ENCODE measurements around the gene ERGIC1.

The ERGIC1 gene

DNA sequence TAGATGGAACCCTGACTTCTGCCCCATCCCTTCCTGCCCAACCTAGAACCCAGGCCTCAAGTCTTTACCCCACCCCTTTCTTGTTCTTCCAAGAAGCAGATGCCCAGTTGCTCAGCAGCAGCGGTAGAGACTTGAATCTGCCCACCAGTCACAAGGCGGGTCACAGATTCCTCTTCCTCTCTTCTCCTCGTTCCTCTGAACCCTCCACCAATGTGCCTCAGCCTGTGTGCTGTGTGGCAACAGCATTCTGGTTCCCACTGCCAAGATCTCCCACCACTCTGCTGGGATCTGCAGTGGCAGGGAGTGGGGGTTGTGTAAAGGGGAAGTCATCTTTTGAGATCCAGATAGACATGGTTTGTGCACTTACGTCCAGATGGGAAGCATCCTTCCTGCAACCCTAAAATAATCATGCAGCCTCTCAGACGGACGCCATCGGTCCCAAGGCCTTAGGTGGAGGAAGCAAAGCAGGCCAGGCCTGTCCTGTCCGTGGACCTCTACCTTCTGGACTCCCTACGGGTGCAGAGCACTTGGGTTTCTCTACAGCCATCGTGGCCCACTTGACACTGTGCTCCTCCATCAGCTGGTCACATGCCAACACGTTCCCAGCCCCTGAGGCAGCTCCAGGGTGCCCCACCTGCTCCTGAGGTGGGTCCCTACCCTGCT, 117.5 kb downstream of the ERGIC1 start:
- DNase-seq: no peak

DNA sequence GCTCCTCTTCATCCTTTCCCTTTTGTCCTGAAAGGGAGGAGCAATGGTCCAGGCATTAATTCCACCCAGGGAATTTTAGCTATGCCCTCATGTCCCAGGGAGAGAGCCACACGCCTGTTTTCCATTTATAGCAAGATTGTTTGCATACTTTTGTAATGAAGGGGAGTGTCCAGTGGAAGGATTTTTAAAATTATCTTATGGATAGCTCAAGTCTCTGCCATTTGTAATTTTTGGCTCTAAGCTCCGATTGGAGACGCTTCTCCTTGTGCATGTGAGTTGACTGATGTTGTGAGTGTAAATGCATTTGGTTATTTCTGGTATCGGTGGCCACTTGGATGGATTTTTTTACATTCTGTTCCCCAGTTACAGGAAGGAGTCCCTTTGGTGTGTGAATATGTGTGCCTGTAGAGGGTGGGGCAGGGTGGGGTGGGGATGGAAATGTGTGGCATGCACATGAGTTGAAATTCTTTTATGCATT, 118.0 kb downstream of the ERGIC1 start:
- no peak for DNase-seq

GRCh38 chr5:172953776-172954675, 120.0 kb downstream of the ERGIC1 start:
- no peak for DNase-seq

GRCh38 chr5:172954751-172955159, 120.7 kb downstream of the ERGIC1 start:
- no peak for DNase-seq

- no peak for DNase-seq
Observed at GRCh38 chr5:172956228-172956627, 122.2 kb downstream of the ERGIC1 start.

- no peak for DNase-seq
Observed at GRCh38 chr5:172956936-172957335, 122.9 kb downstream of the ERGIC1 start.

DNA sequence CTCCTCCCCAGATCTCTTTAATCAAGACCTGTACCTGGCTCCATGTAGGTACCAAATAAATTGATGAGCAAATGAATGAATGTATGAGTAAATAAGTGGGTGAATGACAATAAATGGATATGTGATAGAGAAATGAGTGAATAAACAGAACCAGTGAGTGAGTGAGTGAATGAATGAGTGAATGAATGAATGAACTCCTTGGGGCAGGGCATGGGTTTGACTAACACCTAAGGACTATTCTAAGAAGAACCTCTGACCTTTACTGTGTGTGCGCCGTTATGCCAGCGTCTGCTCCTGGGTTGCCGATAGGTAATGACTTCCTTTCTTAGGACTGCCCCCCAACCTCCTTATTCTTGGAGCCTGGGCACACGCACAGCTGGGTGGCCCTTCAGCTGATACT, 123.4 kb downstream of the ERGIC1 start:
- no peak for DNase-seq

DNA sequence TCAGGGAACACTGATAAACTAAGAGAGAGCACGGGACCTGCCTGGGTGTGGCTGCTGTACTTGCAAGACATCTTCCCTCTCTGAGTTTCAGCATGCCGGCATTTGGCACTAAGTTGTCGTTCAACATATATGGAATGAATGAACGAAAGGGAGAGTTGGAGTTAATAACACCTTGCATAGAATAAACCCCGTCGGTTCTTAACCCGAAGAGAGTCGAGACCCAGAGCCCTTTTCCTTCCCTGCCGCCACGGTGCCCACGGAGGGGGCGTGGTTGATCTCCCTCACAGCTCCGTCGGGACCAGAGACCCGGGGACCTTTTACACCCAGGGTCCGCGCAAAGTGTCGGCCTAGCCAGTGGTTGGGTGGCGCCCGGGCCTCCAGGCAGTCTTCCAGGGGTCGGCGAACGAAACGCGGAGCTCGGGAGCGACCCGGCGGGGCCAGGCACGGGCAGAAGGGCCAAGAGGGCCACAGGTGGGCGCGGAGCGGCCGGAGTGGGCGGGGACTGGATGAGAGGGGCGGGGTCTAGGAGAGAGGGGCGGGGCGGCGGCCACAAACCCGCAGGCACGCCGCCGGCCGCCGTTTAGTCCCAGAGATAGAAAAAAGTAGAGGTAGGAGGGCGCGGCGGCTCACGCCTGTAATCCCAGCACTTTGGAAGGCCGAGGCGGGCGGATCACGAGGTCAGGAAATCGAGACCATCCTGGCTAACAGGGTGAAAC, 124.4 kb downstream of the ERGIC1 start:
- peak; percentile 69 for DNase-seq

DNA sequence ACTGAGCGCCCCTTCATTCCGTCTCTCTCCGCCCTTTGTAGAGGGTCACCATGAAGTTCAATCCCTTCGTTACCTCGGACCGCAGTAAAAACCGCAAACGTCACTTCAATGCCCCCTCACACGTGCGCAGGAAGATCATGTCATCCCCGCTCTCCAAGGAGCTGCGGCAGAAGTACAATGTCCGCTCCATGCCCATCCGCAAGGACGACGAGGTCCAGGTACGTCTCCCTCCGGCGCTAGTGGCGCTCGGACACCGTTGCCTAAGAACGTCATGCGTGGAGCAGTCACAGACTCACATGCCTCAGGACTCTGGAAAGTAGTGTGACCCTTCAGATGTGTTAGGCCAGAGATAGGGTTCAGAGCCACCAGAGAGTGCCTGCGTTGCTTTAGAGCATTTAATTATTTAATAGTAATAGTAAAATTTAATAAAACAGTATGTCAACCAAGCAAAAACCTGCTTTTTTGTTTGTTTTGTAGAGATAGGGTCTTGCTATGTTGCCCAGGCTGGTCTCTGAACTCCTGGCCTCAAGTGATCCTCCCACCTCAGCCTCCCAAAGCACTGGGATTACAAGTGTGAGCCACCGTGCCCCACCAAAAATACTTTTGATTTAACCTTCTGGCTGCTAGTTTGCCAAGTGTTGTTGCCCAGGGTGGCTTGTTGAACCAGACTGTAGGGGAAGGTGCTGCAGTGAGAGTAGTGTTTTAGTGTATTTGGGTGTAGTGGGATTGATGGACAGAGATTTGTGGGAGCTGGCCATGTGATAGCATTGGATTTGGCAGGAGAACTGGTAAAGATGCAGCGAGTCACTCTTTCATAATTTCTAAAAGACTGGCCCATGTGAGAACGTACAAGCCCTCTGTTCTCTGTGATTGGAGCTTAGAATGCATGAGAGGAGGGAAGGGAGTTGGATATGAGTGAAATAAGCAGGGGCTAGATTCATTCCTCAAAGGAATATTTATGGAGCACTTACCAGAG, 126.1 kb downstream of the ERGIC1 start:
- no peak for DNase-seq

GRCh38 chr5:172969921-172970320, 135.9 kb downstream of the ERGIC1 start:
- DNase-seq: no peak

DNA sequence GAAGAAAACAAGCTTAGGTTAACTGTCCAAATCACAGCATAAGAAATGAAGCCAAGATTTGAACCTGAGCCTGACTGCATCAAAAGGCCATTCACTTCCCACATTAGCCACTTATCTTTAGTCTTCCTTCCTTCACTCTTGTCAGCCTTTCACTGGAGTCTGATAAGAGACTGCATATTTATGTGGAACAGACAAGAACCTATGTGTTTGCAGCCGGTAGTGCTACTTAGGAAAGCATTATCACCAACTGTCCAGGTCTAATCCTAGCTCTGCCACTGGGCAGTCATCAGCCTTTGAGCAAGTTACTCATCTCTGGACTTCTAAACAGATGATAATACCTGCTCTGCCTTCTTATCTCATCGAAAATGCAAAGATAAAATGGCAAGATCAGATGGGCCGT, 137.4 kb downstream of the ERGIC1 start:
- no peak for DNase-seq

GRCh38 chr5:172972552-172972951, 138.5 kb downstream of the ERGIC1 start:
- no peak for DNase-seq

DNA sequence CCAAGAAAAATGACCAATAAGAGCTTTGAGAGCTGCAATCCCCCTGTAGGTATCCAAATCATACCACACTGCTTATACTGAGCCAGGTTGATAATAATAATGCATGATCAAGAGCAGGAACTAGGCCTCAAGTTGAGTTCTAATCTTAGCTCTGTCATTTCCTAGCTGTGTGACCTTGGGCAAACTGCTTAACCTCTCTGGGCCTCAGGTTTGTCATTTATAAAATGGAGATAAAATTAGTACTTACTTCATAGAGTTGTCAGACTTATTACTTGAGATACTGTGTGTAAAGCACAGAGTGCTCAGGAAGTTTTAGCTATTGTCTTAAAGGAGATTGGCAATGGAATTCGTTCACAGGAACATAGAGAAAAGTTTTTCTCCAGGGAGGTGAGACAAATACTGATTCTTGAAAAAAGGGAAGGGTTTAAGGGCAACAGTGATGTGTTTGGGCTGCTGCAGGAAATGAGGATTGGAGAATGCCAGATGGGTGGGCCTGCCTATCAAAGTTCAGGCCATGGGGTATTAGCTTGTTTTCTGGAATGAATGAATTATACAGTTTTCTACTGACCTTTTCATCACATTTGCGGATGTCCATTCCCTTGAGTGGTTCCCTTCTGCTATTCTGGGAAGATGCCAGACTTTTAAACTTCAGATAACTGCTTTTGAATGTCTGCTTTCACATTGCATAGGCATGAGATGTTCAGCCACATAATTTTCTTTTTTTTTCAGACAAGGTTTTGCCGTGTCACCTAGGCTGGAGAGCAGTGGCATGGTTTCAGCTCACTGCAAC, 139.3 kb downstream of the ERGIC1 start:
- no peak for DNase-seq

- DNase-seq: no peak
Observed at GRCh38 chr5:172973931-172974330, 139.9 kb downstream of the ERGIC1 start.

- no peak for DNase-seq
Observed at GRCh38 chr5:172975289-172975688, 141.2 kb downstream of the ERGIC1 start.

DNA sequence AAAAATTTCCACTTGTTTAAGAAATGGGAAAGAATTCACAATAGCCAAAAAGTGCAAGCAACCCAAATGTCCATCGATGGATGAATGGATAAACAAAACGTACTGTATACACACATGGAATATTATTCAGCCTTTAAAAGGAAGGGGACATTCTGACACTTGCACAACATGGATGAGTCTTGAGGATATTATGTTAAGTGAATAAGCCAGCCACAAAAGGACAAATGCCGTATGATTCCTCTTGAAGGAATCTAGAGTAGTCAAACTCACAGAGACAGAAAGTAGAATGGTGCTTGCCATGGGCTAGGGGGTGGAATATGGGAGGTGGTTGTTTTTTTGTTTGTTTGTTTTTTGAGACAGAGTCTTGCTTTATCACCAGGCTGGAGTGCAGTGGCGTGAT, 145.7 kb downstream of the ERGIC1 start:
- DNase-seq: no peak

DNA sequence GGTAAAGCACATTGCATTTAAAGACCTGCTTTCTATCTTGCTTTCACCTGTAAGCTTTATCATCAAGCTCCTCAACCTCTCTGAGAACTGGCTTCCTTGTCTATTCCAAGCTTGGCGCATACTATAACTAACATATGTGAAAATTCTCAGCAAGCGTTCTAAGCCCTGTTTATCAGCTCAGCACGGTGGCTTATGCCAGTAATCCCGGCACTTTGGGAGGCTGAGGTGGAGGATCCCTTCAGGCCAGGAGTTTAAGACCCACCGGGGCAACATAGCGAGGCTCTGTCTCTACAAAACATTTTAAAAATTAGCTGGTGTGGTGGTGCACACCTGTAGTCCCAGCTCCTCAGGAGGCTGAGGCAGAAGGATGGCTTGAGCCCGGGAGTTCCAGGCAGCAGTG, 147.9 kb downstream of the ERGIC1 start:
- no peak for DNase-seq

- DNase-seq: peak; percentile 93
Observed at GRCh38 chr5:172983542-172984243, 149.6 kb downstream of the ERGIC1 start, which contains the start of gene ATP6V0E1. Gene ATP6V0E1 (plus strand): TSS chr5:172983771. CDS start chr5:172983861, 90 bp downstream.

DNA sequence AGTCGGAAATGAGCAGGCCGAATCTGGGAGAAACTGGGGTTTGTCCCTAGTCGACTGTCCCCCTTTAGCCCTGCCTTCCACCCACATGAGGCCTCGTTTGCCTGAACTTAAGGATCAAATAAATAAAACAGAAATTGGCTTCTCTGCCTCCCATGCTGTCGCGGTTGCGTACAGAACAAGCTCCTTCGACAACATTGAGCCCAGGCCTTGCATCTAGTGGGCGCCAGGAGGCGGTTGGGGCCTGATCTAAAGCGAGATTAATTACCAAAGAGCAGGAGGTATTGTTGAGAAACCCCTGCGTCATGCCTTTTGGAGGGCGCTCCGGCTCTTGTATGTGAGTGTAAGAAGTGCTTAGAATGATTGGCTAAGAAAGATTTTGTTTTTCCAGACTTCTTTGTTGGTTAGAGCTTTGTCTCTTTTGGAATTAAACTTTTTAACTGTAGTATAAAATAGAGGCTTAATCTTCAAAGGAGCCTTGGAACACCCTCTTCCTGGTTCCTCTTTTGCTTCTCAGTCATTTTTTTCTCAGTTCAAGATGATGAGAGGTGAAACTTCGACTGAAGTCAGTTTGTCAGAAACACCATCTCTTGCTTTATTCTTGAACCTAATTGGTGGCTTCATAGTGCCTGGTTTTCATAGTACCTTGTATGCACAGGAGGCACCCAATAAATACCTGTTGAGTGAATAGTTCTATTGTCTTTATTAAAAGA, 150.3 kb downstream of the ERGIC1 start:
- peak; percentile 82 for DNase-seq

- DNase-seq: no peak
Observed at GRCh38 chr5:172985596-172985995, 151.5 kb downstream of the ERGIC1 start.

Data from CD4-positive, alpha-beta T cell treated with Interleukin-17A for 1 hour (primary cell).